HEK293 (cell line): ENCODE results near the gene ADD1.

Source experiments
- ZNF248 ChIP-seq: fragments of 450-650 bp; formaldehyde crosslinking; IDR thresholded peaks from 2 replicates; pipeline ENCODE4 v1.5.1; 2017; ENCODE audit warnings: missing biosample characterization, missing genetic modification characterization
- ZXDB ChIP-seq: fragments of 450-650 bp; formaldehyde crosslinking; IDR thresholded peaks from 2 replicates; pipeline ENCODE4 v1.5.1; 2016; ENCODE audit warnings: missing biosample characterization, missing genetic modification characterization
- TF ChIP-seq, protein P1 (sequence below): fragments of 450-650 bp; formaldehyde crosslinking; IDR thresholded peaks from 2 replicates; pipeline ENCODE4 v1.5.1; 2016; ENCODE audit warnings: missing biosample characterization, missing genetic modification characterization

- TF ChIP-seq ZXDB (tag by site-specific recombination) (no peak), ZNF248 (tag by site-specific recombination) (no peak)
- TF ChIP-seq, protein P1, sequence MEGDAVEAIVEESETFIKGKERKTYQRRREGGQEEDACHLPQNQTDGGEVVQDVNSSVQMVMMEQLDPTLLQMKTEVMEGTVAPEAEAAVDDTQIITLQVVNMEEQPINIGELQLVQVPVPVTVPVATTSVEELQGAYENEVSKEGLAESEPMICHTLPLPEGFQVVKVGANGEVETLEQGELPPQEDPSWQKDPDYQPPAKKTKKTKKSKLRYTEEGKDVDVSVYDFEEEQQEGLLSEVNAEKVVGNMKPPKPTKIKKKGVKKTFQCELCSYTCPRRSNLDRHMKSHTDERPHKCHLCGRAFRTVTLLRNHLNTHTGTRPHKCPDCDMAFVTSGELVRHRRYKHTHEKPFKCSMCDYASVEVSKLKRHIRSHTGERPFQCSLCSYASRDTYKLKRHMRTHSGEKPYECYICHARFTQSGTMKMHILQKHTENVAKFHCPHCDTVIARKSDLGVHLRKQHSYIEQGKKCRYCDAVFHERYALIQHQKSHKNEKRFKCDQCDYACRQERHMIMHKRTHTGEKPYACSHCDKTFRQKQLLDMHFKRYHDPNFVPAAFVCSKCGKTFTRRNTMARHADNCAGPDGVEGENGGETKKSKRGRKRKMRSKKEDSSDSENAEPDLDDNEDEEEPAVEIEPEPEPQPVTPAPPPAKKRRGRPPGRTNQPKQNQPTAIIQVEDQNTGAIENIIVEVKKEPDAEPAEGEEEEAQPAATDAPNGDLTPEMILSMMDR (tag by site-specific recombination): no peak
Measured at GRCh38 chr4:2886161-2886560, 42.5 kb downstream of the ADD1 start.
